NT2/D1 (cell line): ENCODE measurements around the gene RAB37.
A peak's percentile ranks its signal among the peaks of the same experiment; 100 is the strongest.

Source experiments
- DNase-seq: peaks from one replicate; pipeline ENCODE4 v3.0.0-alpha.2; 2011; ENCODE audit warnings: low read depth, low spot score
- H3K27me3 ChIP-seq: 2 replicates; pipeline ENCODE4 v1.6.0; 2011; ENCODE audit warnings: mild to moderate bottlenecking; ENCODE audit not compliant: insufficient read length, insufficient read depth
- H3K36me3 ChIP-seq: 2 replicates; pipeline ENCODE4 v1.6.1; 2011; ENCODE audit warnings: mild to moderate bottlenecking, low read length, mixed read lengths; ENCODE audit not compliant: insufficient read depth, insufficient read length
- H3K4me1 ChIP-seq: 2 replicates; pipeline ENCODE4 v1.5.1; 2011; ENCODE audit not compliant: insufficient read depth, insufficient read length
- H3K4me3 ChIP-seq: 2 replicates; pipeline ENCODE4 v1.5.1; 2011; ENCODE audit warnings: low read depth; ENCODE audit not compliant: insufficient read length
- H3K9ac ChIP-seq: 2 replicates; pipeline ENCODE4 v1.6.0; 2011; ENCODE audit warnings: low read depth; ENCODE audit not compliant: insufficient read length
- H3K9me3 ChIP-seq: 2 replicates; pipeline ENCODE4 v1.5.1; 2011; ENCODE audit warnings: mild to moderate bottlenecking, low read length; ENCODE audit not compliant: insufficient read depth
- SUZ12 ChIP-seq: IDR thresholded peaks from 2 replicates; pipeline ENCODE4 v1.6.1; 2011; ENCODE audit not compliant: insufficient read length, insufficient read depth; ENCODE audit errors: extremely low read depth
- YY1 ChIP-seq: IDR thresholded peaks from 2 replicates; pipeline ENCODE4 v1.6.1; 2011; ENCODE audit not compliant: insufficient read length, insufficient read depth
- ZNF274 ChIP-seq: IDR thresholded peaks from 2 replicates; pipeline ENCODE4 v1.6.1; 2011; ENCODE audit warnings: mild to moderate bottlenecking, low read depth, low read length

Gene RAB37

DNA sequence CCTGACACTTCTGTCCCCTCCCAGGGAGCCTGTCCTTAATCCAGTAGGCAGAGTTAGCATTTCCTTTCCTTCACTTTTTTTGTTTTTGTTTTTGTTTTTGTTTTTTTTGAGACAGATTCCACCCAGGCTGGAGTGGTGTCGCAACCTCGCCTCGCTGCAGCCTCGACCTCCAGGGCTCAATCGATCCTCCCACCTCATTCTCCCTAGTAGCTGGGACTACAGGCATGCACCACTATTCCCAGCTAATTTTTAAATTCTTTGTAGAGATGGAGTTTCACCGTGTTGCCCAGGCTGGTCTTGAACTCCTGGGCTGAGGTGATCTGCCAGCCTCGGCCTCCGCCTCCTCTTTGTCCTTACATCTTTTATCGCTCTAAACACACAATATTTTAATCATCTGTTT is 15.4 kb downstream of the RAB37 start:
- Histone ChIP-seq H3K9ac (no peak overlapping the region), H3K9me3 (no peaks in the 10 kb centered on the region)
- TF ChIP-seq SUZ12 (no peak), ZNF274 (no peak), YY1 (no peak)

DNA sequence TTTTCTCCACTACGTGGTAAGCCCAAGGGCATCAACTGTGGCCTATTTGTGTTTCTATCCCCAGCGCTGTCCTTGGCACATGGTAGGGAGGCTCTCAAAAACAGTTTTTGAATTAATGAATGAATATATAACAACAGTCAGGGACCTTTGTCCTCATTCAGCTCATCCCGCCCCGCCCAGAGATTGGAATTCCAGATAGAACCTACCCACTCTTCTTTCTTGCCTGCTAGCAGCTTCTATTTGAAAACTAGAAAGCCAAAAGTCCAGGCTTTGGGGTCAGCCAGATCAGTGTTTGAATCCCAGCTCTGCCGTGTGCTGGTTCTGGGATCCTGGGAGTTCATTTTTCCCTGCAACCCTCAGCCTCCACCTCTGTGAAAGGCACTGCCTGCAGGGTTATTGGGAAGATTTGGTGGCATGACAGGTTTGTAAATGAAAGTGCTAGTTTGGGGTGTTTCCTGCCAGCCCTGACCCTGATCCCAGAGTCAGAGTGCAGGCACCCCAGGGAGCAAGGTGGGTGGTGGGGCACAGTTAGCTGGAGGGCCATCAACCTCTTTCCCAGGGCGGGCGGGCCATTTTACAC is 15.9 kb downstream of the RAB37 start:
- peaks cover 8% of the 10 kb centered on the region for H3K36me3 ChIP-seq
- H3K4me1 ChIP-seq: peaks cover 37% of the 10 kb centered on the region
- TF ChIP-seq ZNF274 (no peak), SUZ12 (no peak), YY1 (no peak)
- no peak overlapping the region for H3K4me3 ChIP-seq
- H3K9me3 ChIP-seq: no peaks in the 10 kb centered on the region
- DNase-seq: no peak
- H3K27me3 ChIP-seq: no peaks in the 10 kb centered on the region
- no peak overlapping the region for H3K9ac ChIP-seq

More for the DNA sequence above, 15.4 kb downstream of the RAB37 start:
- H3K27me3 ChIP-seq: no peaks in the 10 kb centered on the region
- peaks cover 35% of the 10 kb centered on the region for H3K4me1 ChIP-seq
- H3K36me3 ChIP-seq: peaks cover 8% of the 10 kb centered on the region
- H3K4me3 ChIP-seq: no peak overlapping the region
- no peak for DNase-seq

DNA sequence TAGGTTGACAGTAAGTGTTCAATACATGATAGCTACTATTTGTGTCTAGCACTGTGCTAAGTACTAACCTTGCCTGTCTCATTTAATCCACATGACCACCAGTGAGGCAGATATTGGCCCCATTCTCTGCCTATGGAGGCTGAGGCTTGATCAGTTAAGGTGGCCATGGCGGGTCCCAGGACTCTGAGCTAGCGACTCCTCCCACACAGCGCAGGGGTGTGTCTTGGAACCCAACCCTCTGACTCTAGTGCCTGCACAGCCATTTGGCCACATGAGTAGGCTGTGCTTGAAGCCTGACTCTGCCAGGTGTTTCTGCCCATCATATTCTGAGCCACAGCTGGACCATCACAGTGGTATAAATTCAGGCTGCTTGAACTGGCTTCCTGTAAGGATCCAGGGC is 17.8 kb downstream of the RAB37 start:
- Histone ChIP-seq H3K4me1 (peaks cover 56% of the 10 kb centered on the region), H3K9me3 (no peaks in the 10 kb centered on the region), H3K27me3 (no peaks in the 10 kb centered on the region), H3K4me3 (no peak overlapping the region), H3K9ac (no peak overlapping the region), H3K36me3 (peaks cover 8% of the 10 kb centered on the region)
- TF ChIP-seq YY1 (no peak), SUZ12 (no peak), ZNF274 (no peak)
- DNase-seq: no peak

DNA sequence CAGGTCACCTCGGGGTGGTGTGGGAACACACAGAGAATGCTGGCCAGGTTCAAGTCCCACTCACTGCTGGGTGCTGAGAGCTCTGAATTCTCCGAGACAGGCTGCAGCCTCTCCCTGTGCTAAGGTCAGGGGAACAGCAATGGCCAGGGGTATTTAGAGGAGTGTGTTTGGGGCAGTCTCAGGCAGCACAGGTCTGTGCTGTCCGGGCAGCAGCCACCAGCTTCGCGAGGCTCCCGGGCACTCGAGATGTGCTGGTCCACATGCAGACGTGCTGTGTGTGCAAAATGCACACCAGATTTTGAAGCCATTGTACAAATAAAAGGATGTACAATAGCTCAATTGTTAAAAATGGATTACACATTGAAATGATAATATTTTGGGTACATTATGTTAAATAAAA is 18.5 kb downstream of the RAB37 start:
- no peak overlapping the region for H3K4me3 ChIP-seq
- peaks cover 52% of the 10 kb centered on the region for H3K4me1 ChIP-seq
- no peaks in the 10 kb centered on the region for H3K27me3 ChIP-seq

DNA sequence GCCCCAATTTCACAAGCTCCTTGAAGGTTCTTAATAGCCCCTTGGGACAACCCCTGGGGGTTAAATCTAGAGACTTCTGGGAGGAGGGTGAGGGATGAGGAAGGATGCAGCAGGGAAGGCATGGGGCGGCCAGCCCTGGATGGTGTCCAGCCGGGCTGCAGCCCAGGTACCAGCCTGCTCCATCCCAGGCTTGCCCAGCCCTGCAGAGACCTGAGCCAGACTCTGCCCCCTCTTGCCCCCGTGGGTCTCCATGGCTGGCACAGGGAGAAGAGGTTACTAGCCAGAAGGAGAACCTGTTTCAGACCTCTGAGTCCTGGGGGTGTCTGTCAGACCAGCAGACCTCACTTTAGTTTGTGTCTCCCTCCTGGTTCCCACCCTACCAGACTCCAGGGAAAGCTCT is 19.8 kb downstream of the RAB37 start:
- Histone ChIP-seq H3K27me3 (no peaks in the 10 kb centered on the region), H3K4me3 (no peak overlapping the region), H3K36me3 (peaks cover 7% of the 10 kb centered on the region), H3K4me1 (peaks cover 51% of the 10 kb centered on the region), H3K9me3 (no peaks in the 10 kb centered on the region), H3K9ac (no peak overlapping the region)
- TF ChIP-seq ZNF274 (no peak), SUZ12 (no peak), YY1 (no peak)
- DNase-seq: no peak

More for the DNA sequence above, 18.5 kb downstream of the RAB37 start:
- Histone ChIP-seq H3K36me3 (peaks cover 8% of the 10 kb centered on the region), H3K9ac (no peak overlapping the region), H3K9me3 (no peaks in the 10 kb centered on the region)
- TF ChIP-seq ZNF274: no peak
- no peak for TF ChIP-seq YY1
- no peak for TF ChIP-seq SUZ12
- no peak for DNase-seq

DNA sequence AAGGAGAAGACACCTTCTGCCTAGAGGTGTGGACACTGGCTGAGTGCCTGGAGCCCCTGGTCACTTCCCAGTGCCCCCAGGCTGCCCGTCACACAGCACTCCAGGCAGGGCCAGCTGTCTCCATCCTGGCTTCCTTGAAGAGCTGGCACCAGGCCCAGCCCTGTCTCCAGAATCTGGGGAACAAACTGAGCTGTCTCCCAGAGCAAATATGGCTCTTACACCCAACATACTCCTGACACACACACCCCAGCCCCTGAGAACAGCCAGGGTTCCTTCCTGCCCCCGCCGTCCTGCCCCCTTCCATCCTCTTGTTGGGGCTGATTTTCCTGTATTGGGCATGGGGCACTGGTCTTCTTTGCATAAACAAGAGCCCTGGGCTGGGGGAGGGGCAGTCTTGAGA is 20.4 kb downstream of the RAB37 start:
- H3K9ac ChIP-seq: peak overlapping the region; percentile 44
- H3K27me3 ChIP-seq: no peaks in the 10 kb centered on the region
- peaks cover 47% of the 10 kb centered on the region for H3K4me1 ChIP-seq
- no peaks in the 10 kb centered on the region for H3K9me3 ChIP-seq
- no peak overlapping the region for H3K4me3 ChIP-seq
- TF ChIP-seq YY1 (no peak), ZNF274 (no peak), SUZ12 (no peak)
- H3K36me3 ChIP-seq: peaks cover 11% of the 10 kb centered on the region
- no peak for DNase-seq

DNA sequence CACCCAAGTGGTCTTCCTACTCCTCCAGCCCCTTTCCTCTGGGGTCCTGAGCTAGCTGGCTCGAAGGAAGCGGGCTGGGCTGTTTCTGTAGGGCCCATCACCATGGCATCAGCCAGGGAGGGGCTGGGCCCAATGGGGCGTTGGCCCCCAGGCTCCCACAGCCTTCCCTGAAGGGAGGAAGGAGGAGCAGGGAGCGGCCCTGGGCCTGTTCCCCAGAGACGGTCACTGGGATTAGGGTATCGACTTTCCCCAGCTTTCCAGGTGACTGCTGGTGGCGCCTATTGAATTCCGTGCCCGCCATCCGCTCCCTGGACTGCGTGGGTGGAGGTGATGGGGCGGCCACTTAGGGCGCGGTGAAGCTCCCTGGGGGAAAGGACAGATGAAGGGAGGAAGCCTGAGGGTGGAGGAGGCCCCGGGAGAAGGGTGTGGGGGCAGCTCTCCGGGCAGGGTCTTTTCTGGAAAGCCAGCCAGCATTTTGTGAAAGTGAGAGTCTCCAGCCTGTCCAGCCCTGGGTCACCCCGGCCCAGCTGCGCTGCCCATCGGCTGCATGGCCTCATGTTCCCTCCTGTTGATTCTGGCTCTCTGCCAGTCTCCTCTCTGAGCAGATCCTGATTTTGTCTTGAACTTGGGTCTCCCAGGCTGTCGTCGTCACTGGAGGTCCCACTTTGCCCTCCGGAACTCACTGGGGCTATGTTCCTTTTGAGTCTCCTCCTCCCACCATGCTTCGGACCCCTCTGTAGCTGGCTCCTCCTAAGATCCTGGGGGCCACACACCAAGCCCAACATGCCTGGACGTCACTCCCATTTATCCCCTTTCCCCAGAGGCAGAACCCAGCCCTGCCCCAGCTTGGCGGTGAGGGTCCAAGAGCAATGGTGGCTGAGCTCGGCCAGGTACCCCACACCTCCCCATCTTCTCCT is 21.1 kb downstream of the RAB37 start:
- Histone ChIP-seq H3K27me3 (no peaks in the 10 kb centered on the region), H3K36me3 (peaks cover 8% of the 10 kb centered on the region), H3K4me1 (peaks cover 46% of the 10 kb centered on the region), H3K9me3 (no peaks in the 10 kb centered on the region), H3K9ac (peak overlapping the region; percentile 77), H3K4me3 (no peak overlapping the region)
- no peak for TF ChIP-seq YY1
- TF ChIP-seq ZNF274: no peak
- no peak for TF ChIP-seq SUZ12
- no peak for DNase-seq
